H1 (cell line): ENCODE results near the gene PIBF1. TPM values are rescaled to one million over a fixed set of nuclear protein-coding genes. Genes with fewer than 3 reads are reported as not detected.

ENCODE experiments used
- CTCF ChIA-PET: fragments of 300-600 bp; sonication (Branson Sonifier 250); formaldehyde crosslinking; loops from one replicate; lab custom pipeline; 2021; ENCODE audit not compliant: partially characterized antibody; lab: Charles Lee
- POLR2A ChIA-PET: fragments of 300-600 bp; sonication (Branson Sonifier 250); formaldehyde crosslinking; loops from one replicate; lab custom pipeline; 2021; ENCODE audit warnings: inconsistent platforms; ENCODE audit not compliant: partially characterized antibody; lab: Charles Lee
- DNase-seq, 2 experiments: peaks; one replicate each; pipeline versions ENCODE4 v3.0.0 to v3.0.0-alpha.2; 2010 to 2022; ENCODE audit warnings: low spot score in 2 of 2, low read depth in 1 of 2, mixed read lengths in 1 of 2
- FAIRE-seq: peaks from 2 replicates; lab custom pipeline; 2011; peaks lifted over from hg19 to GRCh38; lab: Jason Lieb, UNC
- H2AFZ ChIP-seq: 2 replicates; pipeline ENCODE4 v1.8.1; 2012; ENCODE audit warnings: low read length, inconsistent platforms
- H2AK5ac ChIP-seq: 2 replicates; pipeline ENCODE4 v1.6.1; 2013; ENCODE audit warnings: low read depth, low read length
- H2BK120ac ChIP-seq: replicated peaks from 2 replicates; pipeline ENCODE3; 2013; ENCODE audit warnings: low read depth, low read length, inconsistent platforms
- H2BK12ac ChIP-seq: 2 replicates; pipeline ENCODE4 v1.6.1; 2013; ENCODE audit warnings: low read depth, low read length
- H2BK15ac ChIP-seq: 2 replicates; pipeline ENCODE4 v1.6.1; 2013; ENCODE audit warnings: low read length
- H2BK20ac ChIP-seq: 2 replicates; pipeline ENCODE4 v1.6.1; 2013; ENCODE audit warnings: low read length
- H2BK5ac ChIP-seq: 2 replicates; pipeline ENCODE4 v1.6.1; 2013; ENCODE audit warnings: low read depth, low read length
- H3K14ac ChIP-seq: 2 replicates; pipeline ENCODE4 v1.6.1; 2013; ENCODE audit warnings: inconsistent platforms; ENCODE audit not compliant: insufficient read length
- H3K18ac ChIP-seq: 2 replicates; pipeline ENCODE4 v1.6.1; 2013; ENCODE audit warnings: low read length; ENCODE audit errors: extremely low read depth
- H3K23ac ChIP-seq: 2 replicates; pipeline ENCODE4 v1.6.1; 2013; ENCODE audit warnings: inconsistent platforms; ENCODE audit not compliant: insufficient read length
- H3K23me2 ChIP-seq: 2 replicates; pipeline ENCODE4 v1.6.1; 2013; ENCODE audit warnings: low read depth, low read length
- H3K27ac ChIP-seq: 2 replicates; pipeline ENCODE4 v1.6.1; 2011; ENCODE audit warnings: low read depth, low read length, inconsistent platforms
- H3K27me3 ChIP-seq, 4 experiments: replicated peaks in 1 of 4; 1 replicate in 1 of 4; 2 replicates in 3 of 4; pipeline versions ENCODE4 v1.6.1 to v1.8.1; 2011 to 2013; ENCODE audit warnings: low read length in 3 of 4, mild to moderate bottlenecking in 3 of 4, inconsistent platforms in 2 of 4, mixed read lengths in 2 of 4, moderate library complexity in 1 of 4; ENCODE audit not compliant: control insufficient read depth in 3 of 4, insufficient read depth in 3 of 4; ENCODE audit errors: extremely low read depth in 1 of 4
- H3K36me3 ChIP-seq, 4 experiments: 2 replicates each; pipeline versions ENCODE4 v1.6.1 to v1.8.1; 2011 to 2013; ENCODE audit warnings: mild to moderate bottlenecking in 4 of 4, low read length in 3 of 4, moderate library complexity in 2 of 4, control low read depth in 1 of 4, inconsistent platforms in 1 of 4; ENCODE audit not compliant: insufficient read depth in 4 of 4, control insufficient read depth in 2 of 4
- H3K4ac ChIP-seq: replicated peaks from 2 replicates; pipeline ENCODE3; 2013; ENCODE audit warnings: low read length, low read depth, mixed read lengths, inconsistent platforms; ENCODE audit not compliant: insufficient read length
- H3K4me1 ChIP-seq, 4 experiments: replicated peaks in 1 of 4; 1 replicate in 1 of 4; 2 replicates in 3 of 4; pipeline versions ENCODE4 v1.6.1 to v1.8.1; 2011 to 2013; ENCODE audit warnings: low read length in 3 of 4, inconsistent platforms in 2 of 4, mixed read lengths in 1 of 4; ENCODE audit not compliant: insufficient read depth in 4 of 4, control insufficient read depth in 3 of 4
- H3K4me2 ChIP-seq, 2 experiments: 2 replicates each; pipeline versions ENCODE4 v1.6.1 to v1.8.1; 2011 to 2013; ENCODE audit warnings: low read depth in 2 of 2, low read length in 2 of 2, control low read depth in 1 of 2, inconsistent platforms in 1 of 2, mild to moderate bottlenecking in 1 of 2; ENCODE audit not compliant: insufficient read depth in 1 of 2
- H3K4me3 ChIP-seq, 4 experiments: fragments of 200-600, 300-600 bp in 1 of 4; sonication (generic), shearing (Covaris generic), sonication (Bioruptor Twin) in 1 of 4; 2 replicates each; pipeline versions ENCODE4 v1.5.1 to v1.8.1; 2011 to 2016; ENCODE audit warnings: low read length in 4 of 4, low read depth in 3 of 4, control low read depth in 2 of 4, inconsistent platforms in 2 of 4, mild to moderate bottlenecking in 2 of 4, mixed read lengths in 1 of 4, moderate library complexity in 1 of 4; ENCODE audit not compliant: insufficient read depth in 2 of 4; ENCODE audit errors: extremely low read depth in 1 of 4
- H3K56ac ChIP-seq: replicated peaks from 2 replicates; pipeline ENCODE3; 2013; ENCODE audit warnings: low read depth, mild to moderate bottlenecking, mixed read lengths, low read length, inconsistent platforms; ENCODE audit not compliant: insufficient read length
- H3K79me1 ChIP-seq: 2 replicates; pipeline ENCODE4 v1.6.1; 2013; ENCODE audit warnings: low read depth, low read length, control low read depth
- H3K79me2 ChIP-seq, 2 experiments: 2 replicates each; pipeline versions ENCODE4 v1.6.1 to v1.8.1; 2012 to 2013; ENCODE audit warnings: low read length in 2 of 2, mild to moderate bottlenecking in 2 of 2, inconsistent platforms in 1 of 2; ENCODE audit not compliant: insufficient read depth in 2 of 2, control insufficient read depth in 1 of 2
- H3K9ac ChIP-seq, 4 experiments: replicated peaks in 1 of 4; 1 replicate in 1 of 4; 2 replicates in 3 of 4; pipeline versions ENCODE4 v1.6.1 to v1.8.1; 2011 to 2013; ENCODE audit warnings: low read depth in 3 of 4, low read length in 3 of 4, control low read depth in 2 of 4, mild to moderate bottlenecking in 2 of 4, moderate library complexity in 2 of 4, inconsistent platforms in 1 of 4; ENCODE audit errors: extremely low read depth in 1 of 4
- H3K9me3 ChIP-seq, 2 experiments: 2 replicates each; pipeline versions ENCODE4 v1.6.1 to v1.8.1; 2012 to 2013; ENCODE audit warnings: mild to moderate bottlenecking in 2 of 2, moderate library complexity in 2 of 2, control low read depth in 1 of 2, inconsistent platforms in 1 of 2, low read depth in 1 of 2, low read length in 1 of 2, mixed read lengths in 1 of 2; ENCODE audit not compliant: insufficient read depth in 2 of 2
- H4K20me1 ChIP-seq, 2 experiments: replicated peaks in 1 of 2; 2 replicates each; pipeline versions ENCODE3 to v1.8.1; 2011 to 2013; ENCODE audit warnings: inconsistent platforms in 2 of 2, low read length in 2 of 2, mild to moderate bottlenecking in 1 of 2; ENCODE audit not compliant: insufficient read depth in 2 of 2, control insufficient read depth in 1 of 2
- H4K5ac ChIP-seq: 2 replicates; pipeline ENCODE4 v1.6.1; 2013; ENCODE audit warnings: low read length, low read depth, mixed read lengths, inconsistent platforms; ENCODE audit not compliant: insufficient read length
- H4K8ac ChIP-seq: 2 replicates; pipeline ENCODE4 v1.8.0; 2013; ENCODE audit warnings: mild to moderate bottlenecking, moderate library complexity, low read length, inconsistent platforms; ENCODE audit not compliant: insufficient read depth; ENCODE audit errors: extremely low read depth
- H4K91ac ChIP-seq: replicated peaks from 2 replicates; pipeline ENCODE3; 2013; ENCODE audit warnings: low read length, mixed read lengths, inconsistent platforms; ENCODE audit not compliant: insufficient read length
- ASH2L ChIP-seq: fragments of 200-600, 300-600 bp; sonication (generic); IDR thresholded peaks from one replicate; pipeline ENCODE4 v1.7.1; 2017; ENCODE audit warnings: low read length
- BACH1 ChIP-seq: IDR thresholded peaks from 2 replicates; pipeline ENCODE4 v1.6.1; 2012; ENCODE audit warnings: low read length, improper control_type of control experiment
- BCL11A ChIP-seq, 2 experiments: IDR thresholded peaks; one replicate each; pipeline ENCODE4 v1.6.1; 2011; ENCODE audit warnings: low read depth in 2 of 2, low read length in 2 of 2, mild to moderate bottlenecking in 2 of 2
- CREB1 ChIP-seq: IDR thresholded peaks from 2 replicates; pipeline ENCODE4 v1.6.1; 2012; ENCODE audit warnings: inconsistent platforms
- EP300 ChIP-seq, 2 experiments: IDR thresholded peaks; 1 replicate in 1 of 2; 2 replicates in 1 of 2; pipeline ENCODE4 v1.6.1; 2011 to 2012; ENCODE audit warnings: low read depth in 2 of 2, low read length in 2 of 2, mild to moderate bottlenecking in 2 of 2, borderline replicate concordance in 1 of 2, inconsistent platforms in 1 of 2, moderate library complexity in 1 of 2
- JUND ChIP-seq: IDR thresholded peaks from 2 replicates; pipeline ENCODE4 v1.6.1; 2011; ENCODE audit warnings: mild to moderate bottlenecking, improper control_type of control experiment, low read length
- KDM1A ChIP-seq: fragments of 200-600, 300-600 bp; sonication (generic); IDR thresholded peaks from 2 replicates; pipeline ENCODE4 v1.7.1; 2016; ENCODE audit warnings: mild to moderate bottlenecking, low read length, borderline replicate concordance
- KDM5A ChIP-seq: fragments of 200-600 bp; IDR thresholded peaks from 2 replicates; pipeline ENCODE4 v1.7.1; 2012; ENCODE audit warnings: mild to moderate bottlenecking, low read length, inconsistent platforms, mixed read lengths
- POLR2AphosphoS5 ChIP-seq: IDR thresholded peaks from 2 replicates; pipeline ENCODE4 v1.6.1; 2011; ENCODE audit warnings: low read depth, low read length
- RNF2 ChIP-seq: fragments of 200-900, 300-1000 bp; sonication (generic); IDR thresholded peaks from 2 replicates; pipeline ENCODE4 v1.7.1; 2016; ENCODE audit warnings: borderline replicate concordance, low read depth, mild to moderate bottlenecking, antibody characterized with exemption, low read length; ENCODE audit not compliant: poor library complexity, severe bottlenecking; ENCODE audit errors: missing control alignments
- SAP30 ChIP-seq: fragments of 300-600 bp; sonication (generic); IDR thresholded peaks from 2 replicates; pipeline ENCODE4 v1.7.1; 2012; ENCODE audit warnings: low read length, moderate library complexity, mild to moderate bottlenecking, inconsistent platforms; ENCODE audit not compliant: insufficient read depth, insufficient replicate concordance
- SP2 ChIP-seq: IDR thresholded peaks from 2 replicates; pipeline ENCODE4 v1.6.1; 2012; ENCODE audit warnings: mild to moderate bottlenecking, low read length, inconsistent platforms
- TBP ChIP-seq: IDR thresholded peaks from 2 replicates; pipeline ENCODE4 v1.6.1; 2011; ENCODE audit warnings: low read depth, low read length, improper control_type of control experiment
- WGBS, 2 experiments: shearing (Covaris generic) in 1 of 2; methylation state at CpG; one replicate each; pipeline versions ENCODE4 v1.1.6 to v1.1.7; 2013 to 2015; ENCODE audit warnings: low lambda C conversion rate in 2 of 2, mixed read lengths in 2 of 2, inconsistent platforms in 1 of 2, low coverage in 1 of 2, missing lambda C conversion rate in 1 of 2; ENCODE audit not compliant: insufficient replicate concordance in 2 of 2, insufficient coverage in 1 of 2, insufficient read length in 1 of 2; ENCODE audit errors: extremely low coverage in 1 of 2, missing lambda C conversion rate in 1 of 2; 5-methylcytosine and 5-hydroxymethylcytosine counted together
- polyA plus RNA-seq, 7 experiments: library from polyadenylated mRNA; depleted of rRNA in 3 of 7; stranded (reverse) in 5 of 7; unstranded in 2 of 7; fragments of >200 nt in 5 of 7; fragments of 200-250 nt in 2 of 7; gene quantifications; 1 replicate in 5 of 7; 2 replicates in 1 of 7; 4 replicates in 1 of 7; pipeline versions ENCODE4 v1.2.1 to v1.2.3, GENCODE V29; 2011 to 2013; ENCODE audit warnings: missing spikeins in 2 of 7, mixed read lengths in 2 of 7
- total RNA-seq: library from RNA; stranded (reverse); fragmentation: NEBNext Ultra II Directional; extraction: Animal tissue kit (Norgen Biotek cat#: 25700); gene quantifications from 2 replicates; pipeline ENCODE4 v1.2.1, GENCODE V29; 2021

Gene PIBF1
- total and polyA plus RNA-seq, 2 of the 8 experiments (the other 6 are each of a cell fraction or from before 2014, with no cell fraction given), result 1.1 to 13.2 TPM

DNA sequence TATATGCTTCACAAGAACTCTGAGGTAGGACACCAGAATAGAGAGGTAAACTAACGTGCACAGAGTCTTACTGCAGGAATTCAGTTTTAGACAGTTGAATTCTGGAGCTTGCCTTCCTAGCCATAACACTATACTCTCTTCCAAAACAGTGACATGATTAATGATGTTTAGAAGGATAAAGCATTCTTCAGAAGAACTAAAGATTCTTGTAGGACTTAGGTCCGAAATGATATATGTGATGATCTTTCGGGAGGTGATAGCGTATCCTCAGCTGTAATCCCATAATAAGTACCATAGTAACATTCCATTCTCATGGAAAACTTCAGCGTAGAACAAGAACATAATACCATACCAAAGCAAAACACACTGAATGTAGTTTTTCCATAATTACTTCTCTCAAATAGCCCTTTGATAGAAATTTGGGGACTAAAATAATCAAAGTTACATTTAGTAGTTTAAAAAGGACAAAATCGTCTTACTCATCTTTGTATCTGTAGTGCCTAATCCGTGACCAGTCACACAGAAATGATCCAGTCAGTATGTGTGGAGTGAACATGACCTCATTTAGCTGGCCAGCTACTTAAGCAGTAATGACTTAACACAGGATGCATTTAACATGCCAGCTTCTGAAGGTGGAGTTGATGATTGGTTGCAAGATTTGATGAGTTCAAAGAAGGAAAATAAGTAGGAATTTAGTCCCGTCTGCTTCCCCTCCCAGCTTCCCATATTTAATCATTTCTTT is 38.4 kb downstream of the PIBF1 start:
- Histone ChIP-seq H3K79me2 (no peaks in the 10 kb centered on the region), H4K8ac (no peak overlapping the region), H3K36me3 (no peaks in the 10 kb centered on the region; a peak in 2 of 8 replicates), H3K4ac (no peak overlapping the region), H2BK120ac (no peak overlapping the region), H4K20me1 (no peaks in the 10 kb centered on the region), H2AFZ (no peak overlapping the region), H2BK20ac (no peak overlapping the region), H3K79me1 (no peaks in the 10 kb centered on the region), H3K27me3 (no peaks in the 10 kb centered on the region), H2BK5ac (no peak overlapping the region), H3K18ac (no peak overlapping the region), H3K23me2 (no peaks in the 10 kb centered on the region), H3K9ac (no peak overlapping the region), H2AK5ac (no peak overlapping the region; the same call in 1 of the 2 replicates), H3K4me2 (no peak overlapping the region), H2BK12ac (no peak overlapping the region), H3K4me1 (peaks cover 0 to 2% (median 0%) of the 10 kb centered on the region in 4 experiments; a peak in 1 of 7 replicates), H3K27ac (no peak overlapping the region), H2BK15ac (no peak overlapping the region), H4K5ac (no peak overlapping the region), H3K56ac (no peak overlapping the region), H4K91ac (no peak overlapping the region), H3K14ac (no peak overlapping the region), H3K23ac (no peak overlapping the region), H3K9me3 (no peaks in the 10 kb centered on the region), H3K4me3 (no peak overlapping the region)
- DNase-seq (no peak), FAIRE-seq (peak; percentile 7)
- ChIA-PET CTCF (interaction anchor here (0.6 to 1.2 kb wide), 3 partner anchors 12 to 887 kb away, joined by 3 to 5 read pairs (median 3); no protein-coding TSS in a partner anchor), POLR2A (no interaction called here)
- WGBS, 2 experiments, result 92% methylated on average over 8 of the region's 8 CpGs; no CpG with 5 or more reads in 1 of the 2 experiments
- no peak for TF ChIP-seq BCL11A (IDR thresholded peaks at IDR 0.05; ENCODE audit: low read depth in 2 of 2, low read length in 2 of 2)
- no peak for TF ChIP-seq SAP30
- TF ChIP-seq ASH2L, result no peak
- no peak for TF ChIP-seq BACH1
- no peak for TF ChIP-seq KDM1A
- TF ChIP-seq KDM5A, result no peak
- no peak for TF ChIP-seq TBP
- TF ChIP-seq CREB1, result no peak
- no peak for TF ChIP-seq POLR2AphosphoS5
- TF ChIP-seq JUND, result no peak
- TF ChIP-seq RNF2, result no peak
- no peak for TF ChIP-seq SP2
- TF ChIP-seq EP300 (IDR thresholded peaks at IDR 0.05; ENCODE audit: borderline replicate concordance in 1 of 2, low read depth in 2 of 2, low read length in 2 of 2), result no peak
